HG02623 (cell line): ENCODE results near the gene STRN.
"Not testable (repeated sequence)": the region's sequence is repeated elsewhere in the genome, so short reads cannot be mapped to it uniquely, and the experiment has no call there.

Source experiments
- ATAC-seq: cut with Tn5 transposase; IDR thresholded peaks from one replicate; pipeline ENCODE4 v1.9.1; 2021; ENCODE audit warnings: moderate library complexity; ENCODE audit not compliant: unreplicated experiment

STRN gene

GRCh38 chr2:36964496-36965058 is 1.8 kb downstream of the STRN start:
- no peak for ATAC-seq

GRCh38 chr2:36963734-36964133 is 2.6 kb downstream of the STRN start:
- ATAC-seq = no peak

DNA sequence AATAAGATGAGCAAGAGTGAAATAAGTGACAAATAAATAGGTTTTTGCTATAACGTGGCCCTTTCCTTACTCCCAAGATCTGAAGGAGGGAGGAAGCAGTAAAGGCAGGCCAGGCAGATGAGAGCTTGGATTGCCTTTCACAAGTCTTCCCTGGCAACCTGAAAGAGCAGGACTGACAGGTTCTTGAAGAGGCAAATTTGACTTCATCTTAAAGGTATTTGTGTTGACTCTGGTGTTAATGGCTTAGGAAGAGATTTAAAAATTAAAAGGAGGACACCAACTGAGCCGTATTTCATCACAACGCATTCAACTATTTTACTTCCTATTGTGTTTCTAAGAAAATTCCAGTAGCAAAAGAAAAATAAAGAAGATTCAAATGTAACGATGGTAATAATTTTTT is 3.2 kb downstream of the STRN start:
- ATAC-seq = no peak

- no peak for ATAC-seq
These were observed 5.6 kb downstream of the STRN start for GRCh38 chr2:36960773-36961172.

- no peak for ATAC-seq
These were observed 6.2 kb downstream of the STRN start for GRCh38 chr2:36960005-36960675.

DNA sequence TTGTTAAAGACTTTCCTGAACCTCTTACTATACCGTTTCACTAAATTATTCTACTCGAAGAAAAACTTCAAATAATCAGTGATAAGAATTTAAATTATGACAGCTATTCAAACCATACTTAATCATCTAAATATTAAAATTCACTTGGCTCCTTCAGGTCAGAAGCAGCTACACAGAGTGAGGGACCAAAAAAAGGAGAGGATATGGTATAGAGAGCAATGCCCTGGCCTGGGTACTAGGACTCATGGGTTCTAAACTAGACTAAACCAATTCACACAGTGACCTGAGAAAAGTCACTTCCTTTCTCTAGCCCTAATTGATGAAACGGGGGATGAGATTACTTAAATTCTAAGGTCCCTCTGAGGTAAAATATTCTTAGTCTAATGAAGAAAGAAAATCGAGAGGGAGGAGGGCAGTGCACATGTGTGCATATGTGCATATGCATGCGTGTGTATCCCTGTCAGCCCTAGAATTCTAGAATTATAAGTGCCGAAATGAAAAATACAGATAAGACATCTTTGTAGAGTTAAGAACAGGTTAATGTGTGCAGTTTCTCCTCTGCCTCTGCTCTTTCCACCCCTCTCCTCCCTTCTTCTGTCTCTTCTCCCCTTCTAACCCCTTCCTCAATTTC is 11.2 kb downstream of the STRN start:
- no peak for ATAC-seq

GRCh38 chr2:36952748-36953197 is 13.6 kb downstream of the STRN start:
- ATAC-seq = no peak

DNA sequence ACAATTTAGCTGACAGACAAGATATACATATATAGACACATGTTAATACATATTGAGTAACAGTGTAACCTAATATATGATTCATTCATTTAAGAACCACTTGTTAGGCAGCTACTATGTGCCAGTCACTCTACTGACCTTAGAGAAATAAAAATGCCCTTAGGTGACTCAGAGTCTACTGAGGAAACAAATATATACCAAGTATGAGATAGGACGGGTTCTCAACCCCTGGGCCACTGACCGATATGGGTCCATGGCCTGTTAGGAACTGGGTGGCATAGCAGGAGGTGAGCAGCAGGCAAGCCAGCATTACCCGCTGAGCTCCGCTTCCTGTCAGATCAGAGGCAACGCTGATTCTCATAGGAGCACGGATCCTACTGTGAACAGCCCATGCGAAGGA is 14.8 kb downstream of the STRN start:
- no peak for ATAC-seq

DNA sequence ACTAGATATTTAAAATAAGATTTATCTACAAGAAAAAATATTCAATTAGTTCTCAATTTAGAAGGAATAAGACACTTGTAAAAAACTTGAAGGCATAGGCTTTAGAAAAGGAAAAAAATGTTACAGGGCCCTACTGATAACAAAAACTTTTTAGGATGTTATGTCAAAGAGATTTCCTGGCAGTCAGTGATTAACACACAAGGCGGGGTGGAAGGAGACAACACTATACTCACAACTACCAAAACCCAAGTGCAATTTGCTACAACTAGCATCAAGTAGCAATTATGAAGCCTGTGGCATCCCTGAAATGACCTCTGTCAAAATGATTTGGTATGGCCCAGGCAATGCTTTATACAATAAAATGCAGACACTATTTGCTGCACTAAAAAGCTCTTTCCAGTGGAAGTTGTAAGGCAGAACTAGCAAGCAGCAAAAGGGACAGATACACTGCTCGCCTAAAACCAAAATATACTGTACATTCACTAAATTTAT is 15.3 kb downstream of the STRN start:
- no peak for ATAC-seq

DNA sequence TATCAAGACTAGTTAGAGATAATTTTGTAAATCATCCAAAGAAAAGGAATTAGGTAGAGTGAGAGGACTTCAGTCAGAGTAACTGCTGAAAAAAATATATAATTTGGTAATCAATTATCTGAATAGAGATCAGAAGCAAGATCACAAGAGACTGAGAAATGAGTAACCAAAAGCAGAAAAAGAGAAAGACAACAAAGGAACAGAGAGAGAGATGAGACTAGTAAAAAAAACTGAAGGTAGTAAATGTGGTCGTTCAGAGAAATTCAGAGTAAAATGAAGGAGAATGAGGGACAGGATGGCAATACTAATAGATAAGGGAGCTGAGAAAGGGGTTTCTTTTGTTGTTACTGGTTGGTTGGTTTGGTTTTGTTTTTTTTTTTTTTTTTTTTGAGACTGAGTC is 16.5 kb downstream of the STRN start:
- no peak for ATAC-seq

GRCh38 chr2:36945240-36945639 is 21.1 kb downstream of the STRN start:
- ATAC-seq = not testable (repeated sequence)

GRCh38 chr2:36941867-36942266 is 24.5 kb downstream of the STRN start:
- no peak for ATAC-seq

DNA sequence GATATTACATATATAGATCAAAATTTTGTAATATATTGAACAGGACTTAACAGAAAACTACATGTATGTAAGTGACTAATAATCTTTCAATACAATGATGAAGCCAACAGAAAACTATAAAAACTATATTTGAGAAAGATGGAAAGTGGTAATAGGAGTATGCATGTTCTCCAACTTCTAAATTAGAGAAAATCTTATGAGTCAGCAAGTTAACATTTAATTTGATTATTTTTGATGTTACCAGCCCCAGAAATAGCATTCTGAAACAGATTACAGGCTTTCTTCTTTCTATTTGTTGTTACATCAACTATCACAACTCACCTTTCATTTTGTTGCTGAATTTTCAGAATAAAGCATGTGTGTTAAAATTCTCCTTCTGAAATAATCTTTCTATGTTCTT is 29.8 kb downstream of the STRN start:
- not testable (repeated sequence) for ATAC-seq

DNA sequence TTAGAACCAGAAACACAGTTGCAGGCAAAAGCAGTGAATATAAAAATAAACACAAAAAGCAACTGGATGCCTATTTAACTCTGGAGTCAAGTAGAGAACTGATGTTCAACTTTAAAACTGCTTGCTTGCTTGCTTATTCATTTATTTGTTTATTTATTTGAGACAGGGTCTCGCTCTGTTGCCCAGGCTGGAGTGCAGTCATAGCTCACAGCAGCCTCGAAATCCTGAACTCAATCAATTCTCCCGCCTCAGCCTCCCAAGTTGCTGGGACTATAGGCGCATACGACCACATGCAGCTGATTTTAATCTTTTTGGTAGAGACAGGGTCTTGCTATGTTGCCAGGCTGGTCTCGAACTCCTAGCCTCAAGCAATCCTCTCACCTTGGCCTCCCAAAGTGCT is 34.6 kb downstream of the STRN start:
- ATAC-seq = not testable (repeated sequence)

GRCh38 chr2:36930787-36931410 is 35.4 kb downstream of the STRN start:
- not testable (repeated sequence) for ATAC-seq

- ATAC-seq = not testable (repeated sequence)
These were observed 39.9 kb downstream of the STRN start for GRCh38 chr2:36926175-36927132.

DNA sequence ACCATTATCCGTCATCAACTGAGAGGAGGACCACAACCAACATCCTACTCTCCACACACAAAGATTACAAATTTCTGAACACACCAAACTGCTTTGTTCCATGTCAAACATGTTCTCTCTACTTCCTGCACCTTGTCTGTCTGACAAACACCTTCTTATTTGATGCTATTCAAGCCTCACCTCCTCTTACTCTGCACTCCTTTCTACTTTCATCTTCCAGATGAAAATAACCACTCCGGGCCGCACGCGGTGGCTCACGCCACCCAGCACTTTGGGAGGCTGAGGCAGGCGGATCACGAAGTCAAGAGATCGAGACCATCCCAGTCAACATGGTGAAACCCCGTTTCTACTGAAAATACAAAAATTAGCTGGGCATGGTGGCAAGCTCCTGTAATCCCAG is 43.7 kb downstream of the STRN start:
- not testable (repeated sequence) for ATAC-seq

GRCh38 chr2:36921984-36922383 is 44.4 kb downstream of the STRN start:
- no peak for ATAC-seq

- ATAC-seq = no peak
These were observed 47.1 kb downstream of the STRN start for GRCh38 chr2:36919041-36919837.

GRCh38 chr2:36918307-36918706 is 48.0 kb downstream of the STRN start:
- ATAC-seq = no peak
